ENCODE measurements around the gene USH1C. TPM values are rescaled to one million over a fixed set of nuclear protein-coding genes. Genes with fewer than 3 reads are reported as not detected.

The USH1C gene
- total RNA-seq, 1 donor from 2014 or later: not detected

DNA sequence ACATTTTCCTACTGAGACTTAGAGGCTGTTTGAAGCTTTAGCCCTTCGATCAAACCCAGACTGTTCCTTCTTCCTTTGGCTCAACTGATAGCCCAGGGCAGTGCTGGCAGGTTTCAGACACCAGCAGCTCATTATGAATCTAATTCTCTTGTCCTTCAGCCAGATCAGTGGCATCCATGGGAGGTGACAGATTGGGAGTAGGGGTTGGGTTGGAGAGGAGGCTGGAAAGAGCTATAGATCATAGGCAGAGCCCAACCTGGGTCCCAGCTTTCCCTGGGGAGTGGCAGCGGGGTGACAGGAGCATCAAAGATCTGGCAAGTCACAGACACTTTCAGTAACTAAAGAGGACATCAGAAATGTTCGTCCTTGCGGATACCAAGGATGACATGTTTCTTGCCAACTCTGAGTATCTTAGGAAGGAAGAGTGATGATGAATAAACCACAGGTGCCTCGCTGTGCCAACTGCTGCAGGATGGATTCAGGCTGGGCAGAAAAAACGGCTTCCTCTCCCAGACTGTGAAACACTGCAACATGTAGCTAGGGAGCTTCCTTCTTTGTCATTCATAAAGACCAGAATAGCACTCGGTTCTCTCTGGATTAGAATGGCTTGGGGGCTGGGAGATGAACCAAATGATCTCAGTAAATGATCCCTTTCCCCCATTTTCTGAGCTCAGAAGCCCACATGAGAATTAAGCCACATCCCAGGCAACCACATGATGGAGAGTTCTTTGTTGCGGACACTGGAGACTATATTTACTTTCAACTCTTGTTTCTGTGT lies 86.6 kb downstream of the USH1C start:
- intact Hi-C loops (cut with DNase I): no loop called here
- no peak for DNase-seq (ENCODE audit: low spot score)

DNA sequence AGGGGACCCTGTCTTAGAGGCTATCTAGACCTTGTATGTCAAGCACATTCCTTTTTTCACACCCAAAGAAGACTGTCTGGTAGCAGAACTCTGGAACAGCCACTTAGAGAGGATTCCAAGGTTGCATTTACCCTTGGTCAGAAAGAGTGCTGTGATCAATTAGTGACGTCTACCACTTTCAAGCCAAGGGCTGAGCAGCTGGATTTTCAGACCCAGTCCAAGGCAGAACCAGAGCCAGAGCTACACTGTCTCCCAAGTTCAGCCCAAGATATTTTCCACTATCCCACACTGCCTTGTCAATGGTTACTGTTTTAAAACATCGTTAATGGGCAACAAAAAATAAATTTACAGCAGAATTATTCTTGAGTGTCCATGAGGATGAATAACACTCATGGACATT lies 91.5 kb downstream of the USH1C start:
- no peak for DNase-seq (ENCODE audit: low spot score)
- intact Hi-C loops (cut with DNase I): no loop called here

DNA sequence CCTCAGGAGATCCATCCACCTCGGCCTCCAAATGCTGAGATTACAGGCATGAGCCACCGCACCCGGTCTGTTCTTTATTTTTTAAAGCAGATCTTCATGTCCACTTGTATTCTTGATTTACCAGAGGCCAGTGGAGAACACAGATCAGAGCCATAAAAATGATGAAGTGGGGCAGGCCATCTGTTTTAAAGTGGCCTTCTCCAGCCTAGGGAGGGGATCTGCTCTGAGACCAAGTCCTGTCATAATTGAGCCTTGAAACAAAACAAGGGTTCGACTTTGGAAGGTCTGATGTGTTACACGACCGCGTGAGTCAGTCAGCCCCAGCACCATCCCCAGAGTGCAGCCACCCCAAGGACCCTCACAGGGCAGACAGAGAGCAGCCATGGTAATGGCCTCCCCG lies 95.1 kb downstream of the USH1C start:
- intact Hi-C loops (cut with DNase I): no loop called here
- no peak for DNase-seq (ENCODE audit: low spot score)

DNA sequence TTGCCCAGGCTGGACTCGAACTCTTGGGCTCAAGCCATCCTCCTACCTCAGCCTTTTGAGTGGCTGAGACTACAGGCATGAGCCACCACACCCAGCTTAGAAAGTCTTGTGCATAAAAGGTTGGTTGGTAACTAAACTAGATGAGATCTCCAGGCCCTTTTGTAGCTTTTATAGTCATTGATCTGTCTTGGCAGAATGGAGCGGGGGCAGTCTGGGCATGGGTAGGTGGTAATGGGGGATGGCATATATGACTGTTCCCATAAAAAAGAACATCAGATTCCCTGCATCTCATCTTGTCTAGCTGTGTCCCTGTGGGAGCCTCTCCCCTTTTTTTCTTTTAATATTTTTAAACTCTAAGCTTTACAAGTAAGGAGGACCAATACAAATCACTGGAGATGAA lies 97.7 kb downstream of the USH1C start:
- intact Hi-C loops (cut with DNase I): no loop called here
- no peak for DNase-seq (ENCODE audit: low spot score)

DNA sequence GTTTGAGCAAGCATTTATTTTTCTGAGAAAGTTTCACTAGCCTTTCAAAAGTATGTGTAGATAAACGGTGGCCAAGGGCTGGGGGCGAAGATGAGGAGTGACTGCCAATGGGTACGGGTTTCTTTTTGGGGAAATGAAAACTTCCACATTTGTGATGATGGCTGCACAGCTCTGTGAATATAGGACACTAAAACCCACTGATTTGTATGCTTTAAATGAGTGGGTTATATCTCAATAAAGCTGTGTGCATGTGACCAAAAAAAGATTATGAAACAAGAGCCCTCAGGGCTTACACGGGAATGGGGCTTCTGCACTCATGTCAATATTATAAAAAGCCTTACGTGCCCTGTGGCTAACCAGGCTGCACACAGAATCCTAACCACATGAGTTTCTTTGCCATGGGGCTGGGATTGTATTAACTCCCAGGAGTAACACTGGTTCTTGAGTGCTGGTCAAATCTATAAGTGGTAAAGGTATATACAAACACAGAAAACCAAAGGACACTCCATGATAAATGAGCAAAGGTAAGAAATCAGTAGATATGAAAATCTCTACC lies 98.9 kb downstream of the USH1C start:
- DNase-seq (ENCODE audit: low spot score): no peak
- intact Hi-C loops (cut with DNase I): no loop called here

DNA sequence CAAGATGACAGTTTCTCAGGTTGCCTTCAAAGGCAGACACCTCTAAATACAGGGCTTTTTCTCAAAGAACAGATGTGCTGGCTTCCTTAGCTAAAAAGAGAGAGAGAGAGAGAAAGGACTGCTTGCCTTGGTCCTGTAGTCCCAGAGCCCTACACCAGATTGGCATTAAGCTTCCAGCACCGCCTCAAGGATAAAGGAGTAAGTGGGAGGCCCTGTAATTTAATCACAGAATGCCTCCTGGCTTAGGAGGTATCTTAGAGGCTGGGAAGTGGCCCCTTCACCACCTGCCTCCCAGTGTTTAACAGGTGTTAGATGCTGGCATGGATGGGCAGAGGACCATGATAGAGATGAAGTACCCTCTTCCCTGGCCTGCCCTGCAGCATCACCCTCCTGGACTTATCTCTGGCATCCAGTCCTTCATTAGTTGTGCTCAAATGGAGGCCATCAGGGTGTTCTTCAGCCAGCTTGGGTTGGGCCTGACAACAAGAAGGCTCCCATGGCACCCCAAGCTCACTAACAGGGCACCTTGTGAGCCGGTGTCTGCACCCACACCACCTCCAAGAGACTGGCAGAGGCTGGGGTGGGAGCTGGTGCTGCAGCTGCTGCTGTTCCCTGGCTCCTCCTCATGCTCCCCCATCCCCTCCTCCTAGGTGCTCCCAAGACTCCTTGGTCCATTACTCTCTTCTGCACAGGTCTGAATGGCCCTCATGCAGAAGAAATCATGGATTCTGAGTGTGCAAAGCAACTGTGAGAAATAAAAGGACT lies 100.1 kb downstream of the USH1C start:
- no peak for DNase-seq (ENCODE audit: low spot score)
- intact Hi-C loops (cut with DNase I): no loop called here

Other genes with a start within 250 kb of the USH1C start
- 2.0 TPM for gene NCR3LG1, start 192.6 kb downstream of the USH1C start, total RNA-seq
- 9.8 TPM for gene KCNJ11, start 155.8 kb downstream of the USH1C start, total RNA-seq
- gene ABCC8, start 67.6 kb downstream of the USH1C start, total RNA-seq: 3.9 TPM
- gene OTOG, start 2.8 kb upstream of the USH1C start, total RNA-seq: not detected
- gene MYOD1, start 175.2 kb upstream of the USH1C start, total RNA-seq: not detected
- gene KCNC1, start 190.4 kb upstream of the USH1C start, total RNA-seq: 0.05 TPM